ENCODE data around the gene TTBK2.

Gene TTBK2

DNA sequence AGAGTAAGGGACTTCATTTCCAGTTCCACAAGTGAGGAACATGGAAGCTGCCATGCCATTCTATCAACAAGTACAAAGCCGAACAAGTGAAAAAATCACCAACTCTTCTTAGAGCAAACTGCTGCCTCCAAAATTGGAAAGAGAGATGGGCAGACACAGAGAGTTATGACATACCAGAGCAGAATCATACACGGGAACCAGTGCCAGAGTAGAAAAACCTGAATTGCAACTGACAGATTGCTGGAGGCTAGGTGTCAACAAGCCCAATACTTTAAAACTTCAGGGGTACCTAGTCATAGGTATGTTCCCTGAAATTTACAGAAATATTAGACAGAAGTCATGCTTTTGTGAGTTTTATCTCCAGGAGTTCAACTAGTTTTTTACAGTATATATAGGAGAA lies 62.0 kb downstream of the TTBK2 start:
- H3K27ac ChIP-seq: no peak overlapping the region
- H3K9ac ChIP-seq: no peak overlapping the region
- no peak overlapping the region for H3K4me3 ChIP-seq (ENCODE audit: low read depth, low read length)
- H3K4me2 ChIP-seq (ENCODE audit: low read length): no peak overlapping the region
- H3K9me3 ChIP-seq (ENCODE audit: control insufficient read depth, low read length): no peaks in the 10 kb centered on the region
- no peak for TF ChIP-seq CTCF (IDR thresholded peaks at IDR 0.05)
- H3K79me2 ChIP-seq: no peaks in the 10 kb centered on the region
- H2AFZ ChIP-seq: no peak overlapping the region
- H3K27me3 ChIP-seq (ENCODE audit: control insufficient read depth, insufficient read depth, low read length): no peaks in the 10 kb centered on the region
- H3K4me1 ChIP-seq: no peaks in the 10 kb centered on the region
- H3K36me3 ChIP-seq (ENCODE audit: control insufficient read depth, insufficient read depth, low read length): no peaks in the 10 kb centered on the region

DNA sequence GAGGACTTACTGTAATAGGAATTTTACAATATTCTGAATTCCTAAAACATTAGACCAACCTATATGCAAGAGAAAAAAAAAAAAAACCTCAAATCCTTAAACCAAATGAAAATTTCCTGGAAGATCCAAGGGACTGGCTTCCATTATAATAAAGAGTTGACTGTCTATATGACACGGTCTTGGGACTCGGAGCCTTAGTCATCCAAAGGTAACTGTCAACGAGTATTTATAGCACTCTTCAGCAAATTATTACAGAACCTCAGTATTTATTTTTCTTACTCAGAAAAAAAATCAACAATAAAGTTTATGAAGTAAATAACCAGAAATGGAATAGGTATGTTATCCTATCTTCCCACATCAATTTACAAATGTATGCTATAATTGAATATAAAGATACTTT lies 66.0 kb downstream of the TTBK2 start:
- H3K36me3 ChIP-seq (ENCODE audit: control insufficient read depth, insufficient read depth, low read length): no peaks in the 10 kb centered on the region
- no peaks in the 10 kb centered on the region for H3K79me2 ChIP-seq
- no peak overlapping the region for H3K27ac ChIP-seq
- no peak overlapping the region for H3K4me3 ChIP-seq (ENCODE audit: low read depth, low read length)
- H3K4me1 ChIP-seq: no peaks in the 10 kb centered on the region
- no peaks in the 10 kb centered on the region for H3K9me3 ChIP-seq (ENCODE audit: control insufficient read depth, low read length)
- H3K4me2 ChIP-seq (ENCODE audit: low read length): no peak overlapping the region
- no peak overlapping the region for H3K9ac ChIP-seq
- TF ChIP-seq CTCF (IDR thresholded peaks at IDR 0.05): no peak
- H2AFZ ChIP-seq: no peak overlapping the region
- no peaks in the 10 kb centered on the region for H3K27me3 ChIP-seq (ENCODE audit: control insufficient read depth, insufficient read depth, low read length)

DNA sequence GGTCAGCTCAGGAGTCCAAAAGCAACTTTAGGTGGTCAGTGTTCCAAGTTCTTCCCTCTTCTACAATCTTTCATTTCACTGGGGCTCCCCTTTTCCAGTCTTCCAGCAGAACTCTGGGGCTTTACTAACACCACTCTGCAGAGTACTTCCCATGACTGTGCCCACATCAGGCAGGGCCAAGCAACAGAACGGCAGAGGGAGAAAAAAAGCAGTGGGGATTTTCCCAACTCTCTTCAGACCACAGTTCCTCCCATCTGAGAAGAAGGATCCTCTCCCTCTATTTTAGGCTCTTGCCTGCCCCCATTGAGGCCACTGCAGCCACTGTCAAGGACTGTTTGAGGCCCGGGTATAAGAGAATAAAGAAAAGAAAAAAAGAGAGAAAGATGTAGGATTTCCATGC lies 70.7 kb downstream of the TTBK2 start:
- no peak overlapping the region for H3K4me3 ChIP-seq (ENCODE audit: low read depth, low read length)
- no peak overlapping the region for H3K9ac ChIP-seq
- no peaks in the 10 kb centered on the region for H3K36me3 ChIP-seq (ENCODE audit: control insufficient read depth, insufficient read depth, low read length)

DNA sequence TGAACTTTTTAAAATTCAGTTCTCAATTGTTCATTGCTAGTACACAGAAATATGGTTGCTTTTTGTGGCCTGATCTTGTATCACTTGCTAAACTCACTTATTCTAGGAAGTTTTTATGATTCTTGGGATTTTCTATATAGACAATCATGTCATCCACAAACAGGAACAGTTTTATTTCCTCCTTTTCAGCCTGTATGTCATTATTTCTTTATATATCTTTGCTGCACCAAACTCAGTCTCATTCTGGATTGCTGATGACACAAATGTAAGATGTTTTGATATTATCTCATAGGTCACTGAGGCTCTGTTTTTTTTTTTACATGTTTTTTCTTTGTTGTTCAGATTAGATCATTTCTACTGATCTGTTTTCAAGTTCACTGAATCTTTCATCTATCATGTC lies 71.7 kb downstream of the TTBK2 start:
- H3K27me3 ChIP-seq (ENCODE audit: control insufficient read depth, insufficient read depth, low read length): no peaks in the 10 kb centered on the region
- TF ChIP-seq CTCF (IDR thresholded peaks at IDR 0.05): no peak
- H3K4me3 ChIP-seq (ENCODE audit: low read depth, low read length): no peak overlapping the region
- H3K9ac ChIP-seq: no peak overlapping the region
- no peaks in the 10 kb centered on the region for H3K9me3 ChIP-seq (ENCODE audit: control insufficient read depth, low read length)
- no peak overlapping the region for H3K4me2 ChIP-seq (ENCODE audit: low read length)
- H2AFZ ChIP-seq: no peak overlapping the region
- H3K36me3 ChIP-seq (ENCODE audit: control insufficient read depth, insufficient read depth, low read length): no peaks in the 10 kb centered on the region
- no peaks in the 10 kb centered on the region for H3K4me1 ChIP-seq
- H3K27ac ChIP-seq: no peak overlapping the region
- no peaks in the 10 kb centered on the region for H3K79me2 ChIP-seq

More for the DNA sequence above, 70.7 kb downstream of the TTBK2 start:
- no peaks in the 10 kb centered on the region for H3K79me2 ChIP-seq
- H3K27ac ChIP-seq: no peak overlapping the region
- no peak for TF ChIP-seq CTCF (IDR thresholded peaks at IDR 0.05)
- H3K4me1 ChIP-seq: no peaks in the 10 kb centered on the region
- H3K9me3 ChIP-seq (ENCODE audit: control insufficient read depth, low read length): no peaks in the 10 kb centered on the region
- no peak overlapping the region for H3K4me2 ChIP-seq (ENCODE audit: low read length)
- no peaks in the 10 kb centered on the region for H3K27me3 ChIP-seq (ENCODE audit: control insufficient read depth, insufficient read depth, low read length)
- no peak overlapping the region for H2AFZ ChIP-seq

DNA sequence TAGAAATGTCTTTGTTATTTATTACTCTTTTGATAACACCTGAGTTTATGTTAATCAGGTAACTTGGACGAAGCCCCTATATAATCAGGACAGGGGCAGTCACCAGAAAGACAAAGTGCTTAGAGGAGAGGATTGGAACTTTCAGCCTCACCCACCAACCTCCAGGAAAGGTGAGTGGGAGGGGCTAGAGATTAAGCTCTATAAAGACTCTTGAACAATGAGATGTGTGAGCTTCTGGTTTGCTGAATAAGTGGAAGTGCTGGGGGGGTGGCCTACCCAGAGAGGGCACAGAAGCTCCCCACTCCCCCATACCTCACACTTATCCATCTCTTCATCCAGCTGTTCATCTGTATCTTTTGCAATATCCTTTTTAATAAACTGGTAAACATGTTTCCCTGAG lies 73.9 kb downstream of the TTBK2 start:
- no peak for TF ChIP-seq CTCF (IDR thresholded peaks at IDR 0.05)
- Histone ChIP-seq H3K9ac (no peak overlapping the region), H3K4me3 (ENCODE audit: low read depth, low read length) (no peak overlapping the region), H3K4me1 (no peaks in the 10 kb centered on the region), H3K9me3 (ENCODE audit: control insufficient read depth, low read length) (no peaks in the 10 kb centered on the region), H2AFZ (no peak overlapping the region), H3K27me3 (ENCODE audit: control insufficient read depth, insufficient read depth, low read length) (no peaks in the 10 kb centered on the region), H3K27ac (no peak overlapping the region), H3K36me3 (ENCODE audit: control insufficient read depth, insufficient read depth, low read length) (no peaks in the 10 kb centered on the region), H3K79me2 (no peaks in the 10 kb centered on the region), H3K4me2 (ENCODE audit: low read length) (no peak overlapping the region)
